ENCODE data around the gene RPL28. TPM values are rescaled to one million over a fixed set of nuclear protein-coding genes. Genes with fewer than 3 reads are reported as not detected.
"Not testable (repeated sequence)": the region's sequence is repeated elsewhere in the genome, so short reads cannot be mapped to it uniquely, and the experiment has no call there.

The RPL28 gene
- total RNA-seq, 2 donors from 2014 or later: 1,672 to 1,902 TPM

DNA sequence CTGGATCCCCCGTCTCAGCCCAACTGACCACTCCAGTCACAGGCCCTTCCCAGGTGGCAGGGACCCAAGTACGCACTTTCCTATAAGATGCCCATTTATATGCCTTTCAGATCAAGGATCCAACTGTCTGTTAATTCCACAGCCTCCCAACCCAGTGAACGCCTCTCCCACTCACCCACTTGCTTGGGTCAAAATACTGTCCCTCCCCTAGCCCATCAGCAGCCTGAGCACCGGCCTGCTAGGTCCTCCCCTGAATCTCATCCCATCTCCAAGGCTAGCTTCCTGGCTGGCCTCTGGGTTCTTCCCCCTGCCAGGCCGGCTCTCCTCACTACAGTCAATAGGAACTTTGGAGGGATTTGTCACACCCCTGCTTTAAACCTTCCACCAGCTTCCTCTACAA, 19.9 kb downstream of the RPL28 start:
- WGBS, 2 experiments (ENCODE audit: insufficient coverage in 1 of 2, insufficient read length in 1 of 2): 89 to 100% methylated on average over 4 to 5 of the region's 5 CpGs
- Mint-ChIP-seq H3K27ac (peak overlapping the region; percentile 62), H3K4me3 (peak overlapping the region; percentile 79), H3K27me3 (ENCODE audit: insufficient read depth) (peaks cover 13% of the 10 kb centered on the region), H3K4me1 (peaks cover 14% of the 10 kb centered on the region), H3K9me3 (peaks cover 24% of the 10 kb centered on the region), H3K36me3 (ENCODE audit: low read depth) (peaks cover 53% of the 10 kb centered on the region)
- Histone ChIP-seq H3K9me3 (ENCODE audit: control insufficient read depth, low read length) (peaks cover 23% of the 10 kb centered on the region), H3K36me3 (ENCODE audit: control insufficient read depth, insufficient read depth, low read length) (peaks cover 48% of the 10 kb centered on the region), H3K27ac (ENCODE audit: low read depth, low read length) (no peak overlapping the region), H3K4me1 (ENCODE audit: control insufficient read depth, insufficient read depth, low read length) (peaks cover 2% of the 10 kb centered on the region), H3K4me3 (ENCODE audit: low read length) (peak overlapping the region; percentile 92), H3K9ac (ENCODE audit: extremely low read depth, low read length, poor library complexity, severe bottlenecking) (no peak overlapping the region), H3K27me3 (ENCODE audit: control insufficient read depth, insufficient read depth, low read length, poor library complexity, severe bottlenecking) (no peaks in the 10 kb centered on the region)
- DNase-seq: peak; percentile 25
- TF ChIP-seq, protein P1, sequence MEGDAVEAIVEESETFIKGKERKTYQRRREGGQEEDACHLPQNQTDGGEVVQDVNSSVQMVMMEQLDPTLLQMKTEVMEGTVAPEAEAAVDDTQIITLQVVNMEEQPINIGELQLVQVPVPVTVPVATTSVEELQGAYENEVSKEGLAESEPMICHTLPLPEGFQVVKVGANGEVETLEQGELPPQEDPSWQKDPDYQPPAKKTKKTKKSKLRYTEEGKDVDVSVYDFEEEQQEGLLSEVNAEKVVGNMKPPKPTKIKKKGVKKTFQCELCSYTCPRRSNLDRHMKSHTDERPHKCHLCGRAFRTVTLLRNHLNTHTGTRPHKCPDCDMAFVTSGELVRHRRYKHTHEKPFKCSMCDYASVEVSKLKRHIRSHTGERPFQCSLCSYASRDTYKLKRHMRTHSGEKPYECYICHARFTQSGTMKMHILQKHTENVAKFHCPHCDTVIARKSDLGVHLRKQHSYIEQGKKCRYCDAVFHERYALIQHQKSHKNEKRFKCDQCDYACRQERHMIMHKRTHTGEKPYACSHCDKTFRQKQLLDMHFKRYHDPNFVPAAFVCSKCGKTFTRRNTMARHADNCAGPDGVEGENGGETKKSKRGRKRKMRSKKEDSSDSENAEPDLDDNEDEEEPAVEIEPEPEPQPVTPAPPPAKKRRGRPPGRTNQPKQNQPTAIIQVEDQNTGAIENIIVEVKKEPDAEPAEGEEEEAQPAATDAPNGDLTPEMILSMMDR (conservative IDR thresholded peaks at IDR 0.05): no peak

DNA sequence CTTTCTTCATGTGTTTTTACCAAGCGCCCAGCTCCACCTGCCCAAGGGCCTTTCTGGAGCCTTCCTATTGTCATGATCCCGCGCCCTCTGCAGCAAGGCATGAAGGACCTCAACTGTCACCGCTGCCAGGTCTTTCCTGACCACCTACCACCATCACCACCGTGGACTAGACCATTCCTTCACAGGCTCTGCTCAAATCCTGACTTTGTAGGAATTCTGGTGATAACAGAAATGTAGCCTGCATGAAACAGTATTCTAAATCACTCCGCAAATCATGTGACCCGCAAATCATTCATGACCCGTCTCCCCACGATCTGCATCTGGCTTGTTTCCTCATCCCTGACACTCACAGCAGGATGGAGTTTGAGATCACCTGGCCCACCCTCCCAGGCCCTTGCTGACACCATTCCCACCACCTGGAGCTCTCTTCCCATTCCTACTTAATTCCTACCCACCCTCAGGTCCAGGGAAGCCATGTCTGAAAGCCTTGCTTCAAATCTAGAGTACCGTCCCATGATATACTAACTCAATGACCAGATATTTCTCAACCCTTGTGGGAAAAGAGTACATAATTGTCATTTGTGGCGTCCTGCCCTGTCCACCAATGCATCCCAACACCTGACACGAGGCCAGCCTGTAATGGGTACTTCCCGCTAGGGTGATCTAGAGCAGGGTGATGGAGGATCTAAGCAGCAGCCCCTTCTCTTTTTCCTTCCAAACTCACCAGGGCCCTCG, 20.5 kb downstream of the RPL28 start:
- H3K4me1 ChIP-seq (ENCODE audit: control insufficient read depth, insufficient read depth, low read length): peaks cover 2% of the 10 kb centered on the region
- WGBS, 2 experiments (ENCODE audit: insufficient coverage in 1 of 2, insufficient read length in 1 of 2): 83 to 89% methylated on average over 9 to 14 of the region's 14 CpGs
- DNase-seq: peak; percentile 39
- H3K4me3 ChIP-seq (ENCODE audit: low read length): peak overlapping the region; percentile 92
- peaks cover 19% of the 10 kb centered on the region for H3K27me3 Mint-ChIP-seq (ENCODE audit: insufficient read depth)
- peak overlapping the region; percentile 79 for H3K4me3 Mint-ChIP-seq
- peaks cover 50% of the 10 kb centered on the region for H3K36me3 Mint-ChIP-seq (ENCODE audit: low read depth)
- peaks cover 48% of the 10 kb centered on the region for H3K36me3 ChIP-seq (ENCODE audit: control insufficient read depth, insufficient read depth, low read length)
- H3K27ac Mint-ChIP-seq: peak overlapping the region; percentile 62
- TF ChIP-seq, protein P1 (conservative IDR thresholded peaks at IDR 0.05): no peak
- H3K4me1 Mint-ChIP-seq: peaks cover 14% of the 10 kb centered on the region
- peak overlapping the region; percentile 84 for H3K9ac ChIP-seq (ENCODE audit: extremely low read depth, low read length, poor library complexity, severe bottlenecking)
- peaks cover 28% of the 10 kb centered on the region for H3K9me3 Mint-ChIP-seq
- no peak overlapping the region for H3K27ac ChIP-seq (ENCODE audit: low read depth, low read length)
- peaks cover 30% of the 10 kb centered on the region for H3K9me3 ChIP-seq (ENCODE audit: control insufficient read depth, low read length)
- no peaks in the 10 kb centered on the region for H3K27me3 ChIP-seq (ENCODE audit: control insufficient read depth, insufficient read depth, low read length, poor library complexity, severe bottlenecking)

DNA sequence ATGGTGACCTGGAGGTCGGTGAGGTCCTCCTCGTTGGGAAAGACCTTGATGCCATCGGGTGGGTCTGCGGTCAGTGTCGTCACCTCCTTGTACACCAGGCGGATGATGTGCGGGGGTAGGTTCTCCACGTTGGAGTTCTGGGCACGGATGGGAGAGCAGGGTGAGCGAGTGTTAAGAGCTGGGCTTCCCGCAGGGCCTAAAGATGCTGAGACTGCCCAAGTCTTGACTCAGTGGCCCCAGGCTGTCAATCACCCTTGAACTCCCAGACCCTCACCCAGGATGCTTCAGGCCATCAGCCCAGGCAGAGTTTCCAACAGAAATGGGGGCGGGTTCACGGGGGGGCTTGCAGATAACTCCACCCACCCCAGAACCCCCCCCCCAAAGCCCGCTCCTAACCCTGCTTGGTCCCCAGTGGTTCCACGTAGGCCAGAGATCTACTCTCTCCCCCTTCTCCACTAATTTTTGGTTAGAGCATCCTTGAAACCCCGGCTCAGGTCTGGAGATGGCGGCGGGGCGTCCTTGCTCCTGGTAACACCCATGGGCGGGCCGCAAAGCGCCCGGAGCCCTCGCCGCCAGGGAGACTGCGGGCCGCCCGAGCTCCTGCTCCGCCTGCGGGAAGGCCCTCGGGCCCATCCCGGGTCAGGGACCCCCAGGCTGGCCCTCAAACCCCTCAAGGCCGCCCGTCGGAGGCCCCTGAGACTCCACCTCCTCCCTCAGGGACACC, 21.3 kb downstream of the RPL28 start:
- H3K9me3 Mint-ChIP-seq: peaks cover 31% of the 10 kb centered on the region
- 5 to 15% methylated on average over 18 to 35 of the region's 35 CpGs for WGBS, 2 experiments (ENCODE audit: insufficient coverage in 1 of 2, insufficient read length in 1 of 2)
- Histone ChIP-seq H3K27me3 (ENCODE audit: control insufficient read depth, insufficient read depth, low read length, poor library complexity, severe bottlenecking) (no peaks in the 10 kb centered on the region), H3K4me1 (ENCODE audit: control insufficient read depth, insufficient read depth, low read length) (peaks cover 2% of the 10 kb centered on the region), H3K27ac (ENCODE audit: low read depth, low read length) (peak overlapping the region; percentile 98), H3K36me3 (ENCODE audit: control insufficient read depth, insufficient read depth, low read length) (peaks cover 45% of the 10 kb centered on the region), H3K9ac (ENCODE audit: extremely low read depth, low read length, poor library complexity, severe bottlenecking) (peak overlapping the region; percentile 84), H3K9me3 (ENCODE audit: control insufficient read depth, low read length) (peaks cover 31% of the 10 kb centered on the region), H3K4me3 (ENCODE audit: low read length) (peak overlapping the region; percentile 92)
- H3K4me1 Mint-ChIP-seq: peaks cover 14% of the 10 kb centered on the region
- H3K27me3 Mint-ChIP-seq (ENCODE audit: insufficient read depth): peaks cover 26% of the 10 kb centered on the region
- H3K36me3 Mint-ChIP-seq (ENCODE audit: low read depth): peaks cover 46% of the 10 kb centered on the region
- peak; percentile 45 for DNase-seq
- peak overlapping the region; percentile 79 for H3K4me3 Mint-ChIP-seq
- H3K27ac Mint-ChIP-seq: peak overlapping the region; percentile 62
- TF ChIP-seq, protein P1 (conservative IDR thresholded peaks at IDR 0.05): no peak

DNA sequence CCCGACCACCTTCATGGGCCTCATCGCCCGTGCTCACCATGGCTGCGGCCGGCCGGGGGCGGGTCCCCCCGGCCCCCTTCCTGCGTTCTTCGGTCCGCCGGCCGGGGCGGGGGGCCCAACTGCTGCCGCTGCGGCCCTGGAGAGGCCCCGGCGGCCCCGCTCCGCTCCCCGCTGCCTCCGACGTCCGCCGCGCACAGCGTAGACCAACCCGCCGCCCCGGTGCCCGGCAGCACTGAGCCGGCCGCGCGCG, 21.7 kb downstream of the RPL28 start, which contains the start of gene UBE2S:
Gene UBE2S (minus strand): TSS at position 239 of the 250 bp plus-strand sequence. CDS start 199 bp downstream, at position 40.
- Mint-ChIP-seq H3K9me3 (peaks cover 31% of the 10 kb centered on the region), H3K4me3 (peak within 1 kb of the TSS; percentile 79), H3K4me1 (peaks cover 14% of the 10 kb centered on the region), H3K27me3 (ENCODE audit: insufficient read depth) (peaks cover 29% of the 10 kb centered on the region), H3K36me3 (ENCODE audit: low read depth) (peaks cover 41% of the 10 kb centered on the region), H3K27ac (peak within 1 kb of the TSS; percentile 97)
- not testable (repeated sequence) for DNase-seq; H3K27me3 ChIP-seq (ENCODE audit: control insufficient read depth, insufficient read depth, low read length, poor library complexity, severe bottlenecking); H3K4me1 ChIP-seq (ENCODE audit: control insufficient read depth, insufficient read depth, low read length)
- peaks cover 40% of the 10 kb centered on the region for H3K36me3 ChIP-seq (ENCODE audit: control insufficient read depth, insufficient read depth, low read length)
- 0 to 15% methylated on average over 4 to 36 of the region's 36 CpGs for WGBS, 2 experiments (ENCODE audit: insufficient coverage in 1 of 2, insufficient read length in 1 of 2)
- peak within 1 kb of the TSS; percentile 98 for H3K27ac ChIP-seq (ENCODE audit: low read depth, low read length)
- peak within 1 kb of the TSS; percentile 92 for H3K4me3 ChIP-seq (ENCODE audit: low read length)
- peak within 1 kb of the TSS; percentile 84 for H3K9ac ChIP-seq (ENCODE audit: extremely low read depth, low read length, poor library complexity, severe bottlenecking)
- peaks cover 31% of the 10 kb centered on the region for H3K9me3 ChIP-seq (ENCODE audit: control insufficient read depth, low read length)
